ENCODE measurements around the gene FGFR2.

- no peak for TF ChIP-seq EP300 (IDR thresholded peaks at IDR 0.05)
- TF ChIP-seq CTCF (IDR thresholded peaks at IDR 0.05): no peak
- TF ChIP-seq POLR2A (IDR thresholded peaks at IDR 0.05): no peak
Measured at GRCh38 chr10:121525251-121526134, 72.8 kb downstream of the FGFR2 start.

Data from tibial nerve (tissue), 4 donors.